Stimulated activated CD4-positive, alpha-beta T cell treated with anti-CD3 and anti-CD28 coated beads, Interleukin-1b, Interleukin-23, amount 100 ng/mL, for 1 hour (primary cell): ENCODE results near the gene THOC2.
"Not testable (repeated sequence)": the region's sequence is repeated elsewhere in the genome, so short reads cannot be mapped to it uniquely, and the experiment has no call there.

Experiments used
- DNase-seq, 2 donors: peaks; one replicate each; pipeline ENCODE4 v3.0.0-alpha.2; 2020; ENCODE audit warnings: low read depth in 2 of 2

The THOC2 gene

GRCh38 chrX:123675154-123675553 is 57.7 kb downstream of the THOC2 start:
- DNase-seq, result no peak

- DNase-seq, result no peak
Measured at GRCh38 chrX:123673813-123674212, 59.0 kb downstream of the THOC2 start.

DNA sequence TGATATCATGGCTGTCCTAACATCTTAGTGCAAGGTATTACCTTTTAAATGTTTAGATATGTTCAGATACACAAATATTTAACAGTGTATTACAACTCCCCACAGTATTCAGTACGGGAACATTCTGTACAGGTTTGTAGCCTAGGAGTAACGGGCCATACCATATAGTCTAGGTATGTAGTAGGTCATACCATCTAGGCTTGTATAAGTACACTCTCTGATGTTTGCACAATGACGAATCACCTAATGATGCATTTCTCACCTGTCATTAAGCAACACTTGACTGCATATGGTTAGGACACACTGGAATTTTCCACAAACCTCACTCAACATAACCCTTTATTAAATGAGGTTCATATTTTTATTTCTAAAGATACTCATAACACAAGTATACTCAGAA is 67.7 kb downstream of the THOC2 start:
- no peak for DNase-seq

DNA sequence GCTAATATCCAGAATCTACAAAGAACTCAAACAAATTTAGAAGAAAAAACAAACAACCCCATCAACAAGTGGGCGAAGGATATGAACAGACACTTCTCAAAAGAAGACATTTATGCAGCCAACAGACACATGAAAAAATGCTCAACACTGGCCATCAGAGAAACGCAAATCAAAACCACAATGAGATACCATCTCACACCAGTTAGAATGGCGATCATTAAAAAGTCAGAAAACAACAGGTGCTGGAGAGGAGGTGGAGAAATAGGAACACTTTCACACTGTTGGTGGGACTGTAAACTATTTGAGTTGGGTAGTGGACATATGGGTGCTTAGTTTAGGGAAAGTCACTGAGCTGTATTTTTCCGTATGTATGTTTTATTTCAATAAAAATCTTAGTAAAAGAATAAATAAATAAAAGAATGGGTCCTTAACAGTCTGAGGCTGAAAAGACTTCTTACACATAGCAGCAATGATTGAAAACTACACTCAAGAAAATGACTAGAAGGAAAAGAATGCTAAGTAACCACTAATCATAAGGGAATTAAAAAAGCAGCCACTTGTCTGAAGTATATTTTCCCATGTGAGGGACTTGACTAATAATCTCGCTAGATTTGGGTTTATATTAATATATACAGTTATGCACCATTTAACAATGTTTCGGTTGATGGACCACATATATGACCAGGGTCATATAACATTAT is 68.2 kb downstream of the THOC2 start:
- not testable (repeated sequence) for DNase-seq

- not testable (repeated sequence) for DNase-seq
Measured at GRCh38 chrX:123663720-123664119, 69.1 kb downstream of the THOC2 start.

- DNase-seq, result not testable (repeated sequence)
Measured at GRCh38 chrX:123656507-123656906, 76.3 kb downstream of the THOC2 start.

DNA sequence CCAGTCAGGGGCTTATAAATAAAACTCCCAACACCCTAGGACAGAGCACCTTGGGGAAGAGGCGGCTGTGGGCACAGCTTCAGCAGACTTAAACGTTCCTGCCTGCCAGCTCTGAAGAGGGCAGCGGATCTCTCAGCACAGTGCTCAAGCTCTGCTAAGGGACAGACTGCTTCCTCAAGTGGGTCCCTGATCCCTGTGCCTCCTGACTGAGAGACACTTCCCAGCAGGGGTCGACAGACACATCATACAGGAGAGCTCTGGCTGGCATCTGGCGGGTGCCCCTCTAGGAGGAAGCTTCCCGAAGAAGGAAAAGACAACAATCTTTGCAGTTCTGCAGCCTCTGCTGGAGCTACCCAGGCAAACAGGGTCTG is 84.1 kb downstream of the THOC2 start:
- not testable (repeated sequence) for DNase-seq

GRCh38 chrX:123648028-123648810 is 84.6 kb downstream of the THOC2 start:
- DNase-seq, result no peak

DNA sequence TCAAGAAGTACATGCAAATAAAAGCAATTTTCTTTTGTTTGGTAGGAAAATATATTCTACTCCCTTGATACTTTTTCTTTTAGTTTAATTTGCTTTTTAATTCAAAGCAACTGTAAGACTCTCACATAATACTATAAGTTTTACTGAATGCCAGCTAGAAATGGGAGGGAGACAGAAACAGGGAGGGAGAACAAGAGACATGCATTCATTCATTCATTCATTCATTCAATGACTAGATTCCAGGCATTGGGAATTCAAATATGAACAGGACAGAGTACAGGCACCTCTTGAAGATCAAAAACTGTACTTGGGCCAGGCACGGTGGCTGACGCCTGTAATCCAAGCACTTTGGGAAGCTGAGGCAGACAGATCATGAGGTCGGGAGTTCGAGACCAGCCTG is 85.6 kb downstream of the THOC2 start:
- DNase-seq, result no peak

GRCh38 chrX:123629502-123629901 is 103.3 kb downstream of the THOC2 start:
- no peak for DNase-seq

DNA sequence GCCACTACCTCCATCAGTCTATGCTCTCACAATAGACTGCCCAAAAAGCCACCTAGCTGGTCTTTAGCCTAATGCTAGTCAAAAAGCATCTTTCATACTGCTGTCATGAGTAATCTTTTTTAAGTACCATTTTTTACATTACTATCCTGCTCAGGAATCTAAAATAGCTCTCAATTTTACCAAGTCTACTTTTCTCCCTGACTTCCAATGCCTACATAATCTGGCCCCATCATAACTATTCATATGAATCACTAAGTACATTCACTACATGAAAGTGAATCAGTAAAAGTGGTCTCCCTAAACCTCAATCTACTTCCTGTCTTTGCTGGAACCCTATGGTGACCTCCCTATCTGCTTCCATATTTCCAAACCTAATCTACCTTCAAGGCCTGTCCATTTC is 105.9 kb downstream of the THOC2 start:
- DNase-seq, result no peak

DNA sequence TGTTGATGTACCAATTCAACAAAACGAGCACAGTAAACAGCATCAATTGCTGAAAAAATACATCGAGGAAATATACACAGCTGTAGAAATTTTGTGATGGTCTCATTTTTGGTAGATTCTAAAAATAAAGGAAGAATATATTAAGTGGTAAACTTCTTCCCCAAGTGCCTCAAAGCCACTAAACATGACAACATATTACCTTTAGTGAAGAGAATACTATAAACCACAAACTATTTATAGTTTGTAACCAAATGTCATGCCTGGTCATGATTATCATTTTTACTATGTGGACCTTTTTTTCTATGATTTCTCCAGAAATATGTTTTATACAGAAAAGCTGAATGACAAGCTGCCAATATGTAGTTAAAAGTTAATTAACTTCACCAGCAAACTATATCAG is 106.9 kb downstream of the THOC2 start:
- DNase-seq, result no peak

DNA sequence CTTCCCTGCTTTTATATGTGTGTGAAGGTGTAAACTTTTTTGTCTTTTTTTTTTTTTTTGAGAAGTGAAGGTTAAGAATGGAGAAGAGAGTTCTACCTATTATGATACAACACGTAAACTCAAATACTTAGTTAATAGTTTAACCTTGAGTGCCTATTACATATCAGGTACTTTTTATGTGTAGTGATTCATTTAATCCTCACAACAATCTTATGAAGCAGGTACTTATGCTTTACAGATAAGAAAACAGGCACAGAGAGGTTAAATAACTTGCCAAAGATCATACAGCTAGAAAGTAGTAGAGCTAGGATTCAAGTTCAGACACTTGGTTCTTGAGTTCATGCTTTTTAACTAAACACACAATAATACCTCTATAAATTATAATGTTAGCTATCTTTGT is 107.4 kb downstream of the THOC2 start:
- no peak for DNase-seq

DNA sequence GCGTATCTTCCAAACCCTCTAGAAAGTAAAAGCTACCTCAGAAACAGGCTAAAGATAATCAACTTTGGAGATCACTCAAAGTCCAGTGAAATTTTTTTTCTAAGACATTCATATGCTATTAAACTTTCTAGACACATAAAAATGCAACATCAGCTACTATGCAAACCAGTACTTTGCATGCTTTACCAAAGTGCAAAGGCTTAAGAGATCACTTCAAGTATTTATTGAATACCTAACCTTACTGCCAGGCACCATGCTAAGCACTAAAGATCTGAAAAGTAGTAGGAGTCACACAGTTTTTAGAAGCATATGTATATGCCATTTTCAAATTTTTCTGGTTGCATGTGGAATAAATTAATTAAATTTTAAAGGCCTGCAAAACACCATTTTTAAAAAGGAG is 115.8 kb downstream of the THOC2 start:
- DNase-seq, result no peak

GRCh38 chrX:123610915-123611314 is 121.9 kb downstream of the THOC2 start:
- DNase-seq, result no peak

GRCh38 chrX:123607806-123608205 is 125.0 kb downstream of the THOC2 start:
- no peak for DNase-seq

GRCh38 chrX:123607270-123607669 is 125.6 kb downstream of the THOC2 start:
- DNase-seq, result no peak

DNA sequence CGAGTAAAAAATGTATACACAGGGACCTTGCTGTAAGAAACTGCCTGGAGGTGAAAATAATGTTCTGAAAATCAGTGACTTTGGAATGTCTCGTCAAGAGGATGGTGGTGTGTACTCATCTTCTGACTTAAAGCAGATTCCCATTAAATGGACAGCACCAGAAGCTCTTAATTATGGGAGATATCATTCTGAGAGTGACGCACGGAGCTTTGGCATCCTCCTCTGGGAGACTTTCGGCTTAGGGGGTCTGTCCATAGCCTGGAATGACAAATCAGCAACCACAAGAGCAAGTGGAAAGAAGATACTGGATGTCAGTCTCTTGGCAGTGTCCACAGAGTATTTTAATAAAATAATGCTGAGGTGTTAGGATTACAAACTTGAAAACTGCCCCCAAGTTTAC is 129.4 kb downstream of the THOC2 start:
- no peak for DNase-seq

- DNase-seq, result no peak
Measured at GRCh38 chrX:123601437-123601836, 131.4 kb downstream of the THOC2 start.

DNA sequence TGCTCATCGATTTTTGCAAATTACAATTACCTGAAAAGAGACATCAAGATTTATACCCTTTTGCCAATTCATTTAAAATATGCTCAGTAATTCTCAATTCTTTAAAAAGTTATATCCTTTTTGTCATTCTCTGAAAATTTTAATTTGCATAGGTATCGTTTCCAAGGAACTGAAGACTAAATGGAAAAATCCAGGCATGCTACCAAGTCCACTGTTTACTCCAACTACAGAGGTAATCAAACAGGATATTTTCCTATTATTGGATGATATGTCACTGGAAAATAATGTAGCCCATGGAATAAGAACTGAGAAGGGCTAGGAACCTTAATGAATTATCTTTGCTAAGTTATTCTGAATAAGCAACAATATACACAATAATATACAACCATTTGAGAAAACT is 132.7 kb downstream of the THOC2 start:
- no peak for DNase-seq

GRCh38 chrX:123590842-123591486 is 141.9 kb downstream of the THOC2 start:
- no peak for DNase-seq

DNA sequence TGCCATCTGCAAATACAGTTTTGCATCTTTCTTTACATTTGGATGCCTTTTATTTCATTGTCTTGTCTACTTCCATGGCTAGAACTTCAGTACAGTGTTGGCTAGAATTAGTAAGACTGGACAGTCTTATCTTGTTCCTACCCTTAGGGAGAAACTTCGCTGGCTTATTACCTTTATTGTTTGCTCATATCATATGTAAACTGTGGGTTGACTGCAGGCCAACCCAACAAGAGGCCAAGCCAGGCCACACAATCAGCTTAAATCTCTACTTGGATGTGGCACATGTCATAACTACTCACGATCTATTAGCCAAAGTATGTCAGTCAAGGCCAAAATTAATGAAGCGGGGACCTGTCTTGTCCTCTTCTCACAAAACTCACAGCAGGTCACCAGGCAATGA is 144.1 kb downstream of the THOC2 start:
- no peak for DNase-seq

DNA sequence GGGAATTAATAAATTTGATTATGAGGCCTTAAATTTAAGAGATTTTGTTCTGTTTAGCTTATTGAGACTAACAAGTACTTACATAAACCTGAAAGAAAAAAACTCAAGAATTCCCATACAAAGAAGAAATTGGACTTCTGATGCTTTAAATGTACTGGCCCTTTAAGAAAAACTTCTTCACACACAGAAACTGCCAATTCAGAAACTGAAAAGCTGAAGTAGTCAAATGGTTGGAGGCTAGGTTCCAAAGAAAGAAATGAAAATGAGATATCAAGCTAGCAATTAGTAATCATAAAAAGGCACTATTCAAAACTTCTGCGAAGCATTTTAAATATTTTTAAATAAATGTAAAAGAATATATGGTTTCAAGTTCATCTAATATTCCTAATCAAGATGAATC is 151.3 kb downstream of the THOC2 start:
- DNase-seq, result no peak
